Measurements from ENCODE around the gene TPH2. TPM values are rescaled to one million over a fixed set of nuclear protein-coding genes. Genes with fewer than 3 reads are reported as not detected.

Gene TPH2
- total and polyA plus RNA-seq, 9 of the 15 experiments (the other 6 are each of a cell fraction or from before 2014, with no cell fraction given), result 0.06 to 0.28 (median 0.14) TPM; not detected in 4

DNA sequence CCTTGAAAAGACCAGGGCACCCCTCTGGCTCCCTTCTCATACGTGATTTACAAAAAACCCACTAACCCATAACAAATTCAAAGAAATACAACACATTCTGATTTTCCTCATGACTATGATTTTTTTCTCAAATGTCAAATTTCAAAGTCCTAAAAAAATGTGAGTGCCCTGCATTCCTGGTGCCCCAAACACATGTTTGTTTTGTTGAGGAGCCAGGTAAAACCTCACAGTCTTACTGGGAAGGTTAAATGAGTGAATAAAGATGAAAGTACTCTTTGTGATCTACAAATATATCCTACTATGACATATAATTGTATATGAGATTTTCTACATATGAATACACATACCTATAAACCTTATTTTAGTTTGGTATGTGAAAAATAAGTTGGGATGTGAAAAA, 30.7 kb downstream of the TPH2 start:
- intact Hi-C loops (cut with micrococcal nuclease), result no loop called here
- TF ChIP-seq ZNF316 (IDR thresholded peaks at IDR 0.05), result no peak
- no peak for TF ChIP-seq ZNF764 (CRISPR knock-in tag; IDR thresholded peaks at IDR 0.05; ENCODE audit: low read depth)
- TF ChIP-seq MYNN (IDR thresholded peaks at IDR 0.05), result no peak
- TF ChIP-seq MYNN (CRISPR knock-in tag; IDR thresholded peaks at IDR 0.05), result no peak
- no peak for TF ChIP-seq FUS (optimal IDR thresholded peaks at IDR 0.05; ENCODE audit: low read depth, low read length)
- no peak for TF ChIP-seq RBM15 (IDR thresholded peaks at IDR 0.05; ENCODE audit: insufficient read depth, low read length)
- TF ChIP-seq PHTF2 (CRISPR knock-in tag; IDR thresholded peaks at IDR 0.05), result no peak
- TF ChIP-seq PCBP1 (IDR thresholded peaks at IDR 0.05; ENCODE audit: low read depth, low read length, poor library complexity, severe bottlenecking), result no peak
- no peak for TF ChIP-seq MCM3 (IDR thresholded peaks at IDR 0.05)
- TF ChIP-seq ARHGAP35 (IDR thresholded peaks at IDR 0.05; ENCODE audit: partially characterized antibody), result no peak
- no peak for TF ChIP-seq PRDM10 (IDR thresholded peaks at IDR 0.05; ENCODE audit: partially characterized antibody)
- TF ChIP-seq CBFA2T2 (conservative IDR thresholded peaks at IDR 0.05), result no peak
- no peak for TF ChIP-seq MEIS2 (IDR thresholded peaks at IDR 0.05; ENCODE audit: partially characterized antibody)
- TF ChIP-seq ZC3H8 (IDR thresholded peaks at IDR 0.05), result no peak
- DNase-seq (ENCODE audit: extremely low read depth in 1 of 4, low spot score in 3 of 4) (no peak), ATAC-seq (no peak), FAIRE-seq (no peak)
- in situ Hi-C loops (cut with MboI), result no loop called here
- Histone ChIP-seq H3K36me3 (ENCODE audit: control insufficient read depth, insufficient read depth, low read length) (no peaks in the 10 kb centered on the region), H3K9me3 (replicated peaks; ENCODE audit: control insufficient read depth, insufficient read depth, low read depth, low read length) (no peaks in the 10 kb centered on the region), H3K4me2 (ENCODE audit: insufficient read depth, low read length) (no peak overlapping the region), H3K9me1 (ENCODE audit: control insufficient read depth, insufficient read depth, low read length) (no peaks in the 10 kb centered on the region), H2AFZ (ENCODE audit: low read depth, low read length) (no peak overlapping the region), H3K27ac (ENCODE audit: extremely low read depth, low read depth, low read length) (no peak overlapping the region), H3K4me1 (replicated peaks in 1 of 2; ENCODE audit: control insufficient read depth in 2 of 2, insufficient read depth in 2 of 2, low read length in 2 of 2) (no peaks in the 10 kb centered on the region), H3K79me2 (ENCODE audit: control insufficient read depth, insufficient read depth, low read length) (no peaks in the 10 kb centered on the region), H3K9ac (ENCODE audit: insufficient read depth in 1 of 2, low read depth in 2 of 2, low read length in 2 of 2) (no peak overlapping the region), H4K20me1 (replicated peaks; ENCODE audit: control insufficient read depth, insufficient read depth, low read length) (no peaks in the 10 kb centered on the region), H3K4me3 (no peak overlapping the region), H3K27me3 (ENCODE audit: control insufficient read depth in 2 of 2, insufficient read depth in 2 of 2, low read length in 2 of 2) (peaks cover 7 to 12% of the 10 kb centered on the region in 2 experiments; a peak in 3 of 5 replicates)
- WGBS (ENCODE audit: insufficient coverage, low coverage, missing lambda C conversion rate), result 0% methylated on average over 1 of the region's 1 CpG
- POLR2A ChIA-PET, result interaction anchor here (0.6 kb wide), 1 partner anchor 25 kb away, joined by 3 read pairs; no protein-coding TSS in a partner anchor
- CTCF ChIA-PET (ENCODE audit: low intra/inter-chr PET ratio), result no interaction called here
- BruUV-seq (replicated peaks), result no TSS peak

All from K562 (cell line).